Activated naive CD8-positive, alpha-beta T cell treated with anti-CD3 and anti-CD28 coated beads, Interleukin-2, amount 10 ng/mL, durations not matched to agents 7 days and 5 days (primary cell): ENCODE data around the gene BTBD3. TPM values are rescaled to one million over a fixed set of nuclear protein-coding genes. Genes with fewer than 3 reads are reported as not detected.

ENCODE experiments used
- ATAC-seq: fragments of 150-1000 bp; cut with Tn5 transposase; one replicate; pipeline ENCODE4 v1.10.0; 2021; ENCODE audit warnings: low read depth, moderate library complexity
- POLR2A ChIA-PET: fragments of 350-600 bp; sonication (Branson Sonifier 250); formaldehyde crosslinking; loops from one replicate; lab custom pipeline; 2021; ENCODE audit warnings: antibody characterized with exemption; lab: Charles Lee
- DNase-seq: peaks from one replicate; pipeline ENCODE4 v3.0.0; 2021
- H3K27ac Mint-ChIP-seq: one replicate; pipeline ENCODE4 v1.8.0; 2022; ENCODE audit warnings: mild to moderate bottlenecking, mixed read lengths
- H3K27me3 Mint-ChIP-seq: one replicate; pipeline ENCODE4 v1.8.0; 2022; ENCODE audit warnings: mild to moderate bottlenecking, moderate library complexity, mixed read lengths
- H3K36me3 Mint-ChIP-seq: one replicate; pipeline ENCODE4 v1.8.0; 2021; ENCODE audit warnings: mild to moderate bottlenecking, mixed read lengths
- H3K4me1 Mint-ChIP-seq: one replicate; pipeline ENCODE4 v1.8.0; 2021; ENCODE audit warnings: mixed read lengths
- H3K4me3 Mint-ChIP-seq: one replicate; pipeline ENCODE4 v1.8.0; 2022; ENCODE audit warnings: mild to moderate bottlenecking, moderate library complexity, mixed read lengths
- H3K9me3 Mint-ChIP-seq: one replicate; pipeline ENCODE4 v1.8.0; 2021; ENCODE audit warnings: mixed read lengths
- total RNA-seq, 2 experiments: library from RNA; stranded (reverse); gene quantifications; one replicate each; pipeline ENCODE4 v1.2.3, GENCODE V29; 2021

Gene BTBD3
- total RNA-seq, 2 experiments from 2014 or later: 3.1 to 4.9 TPM

- no peaks in the 10 kb centered on the region for H3K27me3 Mint-ChIP-seq
These were observed 7.2 kb downstream of the BTBD3 start for GRCh38 chr20:11924923-11925322.

GRCh38 chr20:11926292-11926998 is 8.8 kb downstream of the BTBD3 start:
- POLR2A ChIA-PET: no interaction called here
- no peak overlapping the region for H3K4me3 Mint-ChIP-seq
- no peaks in the 10 kb centered on the region for H3K9me3 Mint-ChIP-seq
- DNase-seq (no peak), ATAC-seq (no peak)
- H3K27me3 Mint-ChIP-seq: no peaks in the 10 kb centered on the region
- H3K27ac Mint-ChIP-seq: no peak overlapping the region
- H3K36me3 Mint-ChIP-seq: no peaks in the 10 kb centered on the region
- H3K4me1 Mint-ChIP-seq: no peaks in the 10 kb centered on the region

More at GRCh38 chr20:11924923-11925322, 7.2 kb downstream of the BTBD3 start:
- ATAC-seq (no peak), DNase-seq (no peak)
- Mint-ChIP-seq H3K36me3 (no peaks in the 10 kb centered on the region), H3K27ac (no peak overlapping the region), H3K4me3 (no peak overlapping the region), H3K4me1 (no peaks in the 10 kb centered on the region), H3K9me3 (no peaks in the 10 kb centered on the region)
- POLR2A ChIA-PET: no interaction called here

GRCh38 chr20:11929947-11930346 is 12.3 kb downstream of the BTBD3 start:
- DNase-seq: no peak
- Mint-ChIP-seq H3K4me1 (no peaks in the 10 kb centered on the region), H3K4me3 (no peak overlapping the region), H3K27me3 (no peaks in the 10 kb centered on the region), H3K27ac (no peak overlapping the region), H3K9me3 (no peaks in the 10 kb centered on the region), H3K36me3 (no peaks in the 10 kb centered on the region)
- POLR2A ChIA-PET: no interaction called here
- ATAC-seq: no peak

- no peak overlapping the region for H3K4me3 Mint-ChIP-seq
- ATAC-seq (no peak), DNase-seq (no peak)
- no peaks in the 10 kb centered on the region for H3K36me3 Mint-ChIP-seq
- no peaks in the 10 kb centered on the region for H3K9me3 Mint-ChIP-seq
- H3K27ac Mint-ChIP-seq: no peak overlapping the region
- no peaks in the 10 kb centered on the region for H3K4me1 Mint-ChIP-seq
- H3K27me3 Mint-ChIP-seq: no peaks in the 10 kb centered on the region
- POLR2A ChIA-PET: no interaction called here
These were observed 17.8 kb downstream of the BTBD3 start for GRCh38 chr20:11935212-11936154.

- no peak for DNase-seq
These were observed 18.5 kb downstream of the BTBD3 start for GRCh38 chr20:11936157-11936556.

GRCh38 chr20:11937230-11937629 is 19.5 kb downstream of the BTBD3 start:
- H3K9me3 Mint-ChIP-seq: no peaks in the 10 kb centered on the region
- H3K27ac Mint-ChIP-seq: no peak overlapping the region
- no peaks in the 10 kb centered on the region for H3K27me3 Mint-ChIP-seq
- ATAC-seq (no peak), DNase-seq (no peak)
- H3K4me1 Mint-ChIP-seq: no peaks in the 10 kb centered on the region
- POLR2A ChIA-PET: no interaction called here
- H3K36me3 Mint-ChIP-seq: no peaks in the 10 kb centered on the region
- H3K4me3 Mint-ChIP-seq: no peak overlapping the region

More at GRCh38 chr20:11936157-11936556, 18.5 kb downstream of the BTBD3 start:
- POLR2A ChIA-PET: no interaction called here
- Mint-ChIP-seq H3K27me3 (no peaks in the 10 kb centered on the region), H3K4me1 (no peaks in the 10 kb centered on the region), H3K4me3 (no peak overlapping the region), H3K27ac (no peak overlapping the region), H3K36me3 (no peaks in the 10 kb centered on the region), H3K9me3 (no peaks in the 10 kb centered on the region)
- ATAC-seq: no peak

- DNase-seq (no peak), ATAC-seq (no peak)
- no peak overlapping the region for H3K27ac Mint-ChIP-seq
- H3K4me1 Mint-ChIP-seq: no peaks in the 10 kb centered on the region
- POLR2A ChIA-PET: no interaction called here
- peaks cover 1% of the 10 kb centered on the region for H3K9me3 Mint-ChIP-seq
- no peak overlapping the region for H3K4me3 Mint-ChIP-seq
- H3K36me3 Mint-ChIP-seq: no peaks in the 10 kb centered on the region
- H3K27me3 Mint-ChIP-seq: no peaks in the 10 kb centered on the region
These were observed 24.0 kb downstream of the BTBD3 start for GRCh38 chr20:11941593-11942246.

- H3K27me3 Mint-ChIP-seq: no peaks in the 10 kb centered on the region
- no peak for ATAC-seq
- no peaks in the 10 kb centered on the region for H3K36me3 Mint-ChIP-seq
- H3K4me1 Mint-ChIP-seq: no peaks in the 10 kb centered on the region
- no peak overlapping the region for H3K27ac Mint-ChIP-seq
- no peak for DNase-seq
- H3K4me3 Mint-ChIP-seq: no peak overlapping the region
- POLR2A ChIA-PET: no interaction called here
- H3K9me3 Mint-ChIP-seq: peaks cover 1% of the 10 kb centered on the region
These were observed 26.1 kb downstream of the BTBD3 start for GRCh38 chr20:11943778-11944177.

GRCh38 chr20:11948806-11949205 is 31.1 kb downstream of the BTBD3 start:
- no peaks in the 10 kb centered on the region for H3K27me3 Mint-ChIP-seq
- DNase-seq (no peak), ATAC-seq (no peak)
- H3K4me1 Mint-ChIP-seq: no peaks in the 10 kb centered on the region
- H3K4me3 Mint-ChIP-seq: no peak overlapping the region
- H3K9me3 Mint-ChIP-seq: peaks cover 1% of the 10 kb centered on the region
- H3K36me3 Mint-ChIP-seq: no peaks in the 10 kb centered on the region
- no peak overlapping the region for H3K27ac Mint-ChIP-seq
- POLR2A ChIA-PET: no interaction called here

GRCh38 chr20:11949711-11950110 is 32.0 kb downstream of the BTBD3 start:
- POLR2A ChIA-PET: interaction anchor here (0.6 kb wide), 1 partner anchor 263 kb away, joined by 3 read pairs; no protein-coding TSS in a partner anchor
- H3K4me1 Mint-ChIP-seq: no peaks in the 10 kb centered on the region
- H3K36me3 Mint-ChIP-seq: no peaks in the 10 kb centered on the region

GRCh38 chr20:11951696-11952095 is 34.0 kb downstream of the BTBD3 start:
- H3K27ac Mint-ChIP-seq: no peak overlapping the region
- ATAC-seq (no peak), DNase-seq (no peak)
- no peaks in the 10 kb centered on the region for H3K36me3 Mint-ChIP-seq
- no peaks in the 10 kb centered on the region for H3K4me1 Mint-ChIP-seq
- POLR2A ChIA-PET: no interaction called here
- H3K27me3 Mint-ChIP-seq: no peaks in the 10 kb centered on the region
- H3K4me3 Mint-ChIP-seq: no peak overlapping the region
- no peaks in the 10 kb centered on the region for H3K9me3 Mint-ChIP-seq

More at GRCh38 chr20:11949711-11950110, 32.0 kb downstream of the BTBD3 start:
- Mint-ChIP-seq H3K27me3 (no peaks in the 10 kb centered on the region), H3K27ac (no peak overlapping the region), H3K9me3 (no peaks in the 10 kb centered on the region), H3K4me3 (no peak overlapping the region)
- no peak for ATAC-seq
- DNase-seq: no peak

- POLR2A ChIA-PET: no interaction called here
- H3K27me3 Mint-ChIP-seq: no peaks in the 10 kb centered on the region
- ATAC-seq (no peak), DNase-seq (no peak)
- no peaks in the 10 kb centered on the region for H3K36me3 Mint-ChIP-seq
- H3K27ac Mint-ChIP-seq: no peak overlapping the region
- no peaks in the 10 kb centered on the region for H3K4me1 Mint-ChIP-seq
- no peak overlapping the region for H3K4me3 Mint-ChIP-seq
- no peaks in the 10 kb centered on the region for H3K9me3 Mint-ChIP-seq
These were observed 34.9 kb downstream of the BTBD3 start for GRCh38 chr20:11952639-11953038.

- no peaks in the 10 kb centered on the region for H3K36me3 Mint-ChIP-seq
- no peak overlapping the region for H3K4me3 Mint-ChIP-seq
- ATAC-seq: no peak
- DNase-seq: no peak
- H3K9me3 Mint-ChIP-seq: no peaks in the 10 kb centered on the region
- no peak overlapping the region for H3K27ac Mint-ChIP-seq
- no peaks in the 10 kb centered on the region for H3K4me1 Mint-ChIP-seq
- POLR2A ChIA-PET: no interaction called here
- H3K27me3 Mint-ChIP-seq: peaks cover 4% of the 10 kb centered on the region
These were observed 40.2 kb downstream of the BTBD3 start for GRCh38 chr20:11957911-11958310.
